ENCODE measurements around the gene CRACR2B.

DNA sequence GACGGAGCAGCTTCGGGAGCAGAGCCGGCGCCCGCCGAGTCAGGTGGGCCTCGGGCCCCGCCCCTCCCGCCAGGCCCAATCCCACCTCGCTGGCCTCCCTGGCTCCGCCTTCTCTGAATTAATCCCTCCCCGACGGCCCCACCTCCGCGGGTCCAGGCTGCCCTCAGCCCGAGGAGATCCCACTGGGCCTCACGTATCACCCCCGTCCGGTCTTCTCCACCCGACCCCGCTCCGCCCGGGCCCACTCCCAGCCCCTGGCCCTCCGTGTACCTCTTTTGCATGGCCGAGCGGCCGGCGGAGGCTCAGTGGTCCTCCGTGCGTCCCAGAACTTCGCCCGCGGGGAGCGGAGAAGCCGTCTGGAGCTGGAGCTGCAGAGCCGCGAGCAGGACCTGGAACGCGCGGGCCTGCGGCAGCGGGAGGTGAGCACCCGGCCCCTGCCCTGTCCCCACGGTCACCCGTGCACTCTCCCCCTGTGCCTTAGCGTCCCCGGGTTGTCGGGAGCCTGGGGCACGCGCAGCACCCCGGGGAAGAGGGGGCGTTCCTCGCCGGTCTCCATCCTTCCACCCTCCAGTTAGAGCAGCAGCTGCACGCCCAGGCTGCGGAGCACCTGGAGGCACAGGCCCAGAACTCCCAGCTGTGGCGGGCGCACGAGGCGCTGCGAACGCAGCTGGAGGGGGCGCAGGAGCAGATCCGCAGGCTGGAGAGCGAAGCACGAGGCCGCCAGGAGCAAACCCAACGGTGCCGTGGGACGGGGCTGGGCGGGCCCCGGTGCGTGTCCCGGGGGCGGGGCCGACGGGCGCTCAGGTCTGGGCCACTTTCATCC lies 2.8 kb downstream of the CRACR2B start:
- TF ChIP-seq EZH2phosphoT487 (IDR thresholded peaks at IDR 0.05; ENCODE audit: low read length) (no peak), CTCF (IDR thresholded peaks at IDR 0.05; ENCODE audit: low read length) (no peak), EZH2 (optimal IDR thresholded peaks at IDR 0.05; ENCODE audit: low read depth, low read length) (no peak)
